Fibroblast of pulmonary artery (primary cell): Measurements from ENCODE around the gene ATXN10.

ENCODE experiments used
- DNase-seq: peaks from one replicate; pipeline ENCODE4 v3.0.0-alpha.2; 2010; ENCODE audit warnings: low read depth
- H3K4me3 ChIP-seq: replicated peaks from 2 replicates; pipeline ENCODE4 v1.5.1; 2011; ENCODE audit warnings: low read depth, mild to moderate bottlenecking, control low read depth, low read length, moderate library complexity
- CTCF ChIP-seq: IDR thresholded peaks from 2 replicates; pipeline ENCODE4 v1.5.1; 2011; ENCODE audit warnings: mild to moderate bottlenecking, control low read depth, low read length, inconsistent platforms; ENCODE audit errors: missing control alignments

Gene ATXN10

GRCh38 chr22:45891471-45891995, 219.9 kb downstream of the ATXN10 start:
- no peak for TF ChIP-seq CTCF
- DNase-seq, result no peak

GRCh38 chr22:45891996-45892621, 220.5 kb downstream of the ATXN10 start:
- no peak overlapping the region for H3K4me3 ChIP-seq
- no peak for DNase-seq
- TF ChIP-seq CTCF, result no peak

More at GRCh38 chr22:45891471-45891995, 219.9 kb downstream of the ATXN10 start:
- H3K4me3 ChIP-seq, result no peak overlapping the region

GRCh38 chr22:45892681-45893461, 221.2 kb downstream of the ATXN10 start:
- H3K4me3 ChIP-seq, result no peak overlapping the region
- no peak for DNase-seq
- no peak for TF ChIP-seq CTCF

GRCh38 chr22:45893516-45893915, 221.9 kb downstream of the ATXN10 start:
- no peak for DNase-seq
- H3K4me3 ChIP-seq, result no peak overlapping the region
- no peak for TF ChIP-seq CTCF
